Stimulated activated CD4-positive, alpha-beta T cell treated with anti-CD3 and anti-CD28 coated beads, Interleukin-2, amount 100 ng/mL, for 48 hours (primary cell): Measurements from ENCODE around the gene RAD23B.
"Not testable (repeated sequence)": the region's sequence is repeated elsewhere in the genome, so short reads cannot be mapped to it uniquely, and the experiment has no call there.

ENCODE experiments used
- DNase-seq, 2 donors: peaks; one replicate each; pipeline ENCODE4 v3.0.0-alpha.2; 2020

The RAD23B gene

DNA sequence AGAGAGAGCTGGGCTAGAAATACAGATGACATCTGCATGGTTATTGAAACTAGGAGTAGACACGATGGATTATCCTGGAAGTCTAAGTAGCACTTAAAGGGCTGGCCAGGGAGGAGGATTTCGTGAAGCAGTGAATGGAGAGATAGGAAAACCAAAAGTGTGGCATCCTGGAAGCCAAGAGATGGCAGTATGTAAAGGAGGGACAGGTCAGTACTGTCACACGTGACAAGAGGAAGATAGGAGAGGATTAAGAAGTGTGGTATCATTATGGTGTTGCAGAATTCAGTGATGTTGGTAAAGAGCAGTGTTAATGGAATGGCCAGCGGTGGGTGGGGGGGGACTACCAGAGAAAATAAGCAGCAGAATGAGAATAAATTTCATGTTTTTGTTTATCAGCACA lies 11.7 kb downstream of the RAD23B start:
- no peak for DNase-seq

- no peak for DNase-seq
These were observed 12.9 kb downstream of the RAD23B start for GRCh38 chr9:107295995-107296394.

DNA sequence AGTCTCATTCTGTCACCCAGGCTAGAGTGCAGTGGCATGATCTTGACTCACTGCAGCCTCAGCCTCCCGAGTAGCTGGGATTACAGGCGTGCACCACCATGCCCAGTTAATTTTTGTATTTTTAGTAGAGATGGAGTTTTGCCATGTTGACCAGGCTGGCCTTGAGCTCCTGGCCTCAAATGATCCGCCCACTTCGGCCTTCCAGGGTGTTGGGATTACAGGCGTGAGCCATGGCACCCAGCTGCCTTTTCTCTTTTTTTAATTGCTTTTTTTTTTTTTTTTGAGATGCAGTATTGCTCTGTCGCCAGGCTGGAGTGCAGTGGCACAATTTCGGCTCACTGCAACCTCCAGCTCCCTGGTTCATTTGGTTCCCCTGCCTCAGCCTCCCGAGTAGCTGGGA lies 13.5 kb downstream of the RAD23B start:
- not testable (repeated sequence) for DNase-seq

DNA sequence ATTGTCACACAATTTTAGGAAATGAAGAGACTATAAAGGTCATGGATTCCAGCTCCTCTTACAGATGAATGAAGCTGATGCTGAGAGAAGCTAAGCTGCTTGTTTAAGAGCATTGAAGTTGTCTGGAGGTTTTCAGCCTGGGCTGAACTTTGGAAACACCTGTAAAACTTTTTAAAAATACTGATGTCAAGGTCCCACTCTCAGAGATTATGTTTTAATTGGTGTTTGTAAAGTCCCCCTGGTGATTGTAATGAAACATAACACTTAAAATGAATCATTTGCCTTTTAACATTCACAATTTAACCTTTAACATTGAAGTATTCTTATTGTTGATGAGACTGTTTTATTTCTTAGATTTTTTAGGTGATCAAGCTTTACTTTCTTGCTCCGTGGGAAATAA lies 16.4 kb downstream of the RAD23B start:
- DNase-seq, result no peak

- DNase-seq, result no peak
These were observed 23.2 kb downstream of the RAD23B start for GRCh38 chr9:107306308-107306707.

DNA sequence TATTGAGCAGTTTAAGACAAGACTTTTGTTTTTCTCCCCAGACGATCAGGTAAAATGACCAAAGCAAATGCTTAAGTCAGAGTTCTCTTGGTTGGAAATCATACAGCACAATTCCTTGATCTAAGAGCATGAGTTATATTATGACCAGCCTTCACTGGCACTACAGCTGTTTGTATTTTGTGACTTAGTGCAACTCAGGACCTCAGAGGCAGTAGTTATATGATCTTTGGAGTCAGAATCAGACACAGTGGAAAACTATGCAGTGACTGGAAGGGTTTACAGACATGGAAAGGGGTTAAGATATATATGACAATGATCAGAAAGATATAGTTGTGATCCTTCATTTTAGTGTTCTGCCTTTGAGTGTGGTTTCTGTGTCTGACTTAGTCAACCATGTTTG lies 24.3 kb downstream of the RAD23B start:
- DNase-seq, result no peak

- no peak for DNase-seq
These were observed 25.4 kb downstream of the RAD23B start for GRCh38 chr9:107308461-107308860.

GRCh38 chr9:107309271-107309670 lies 26.2 kb downstream of the RAD23B start:
- no peak for DNase-seq

DNA sequence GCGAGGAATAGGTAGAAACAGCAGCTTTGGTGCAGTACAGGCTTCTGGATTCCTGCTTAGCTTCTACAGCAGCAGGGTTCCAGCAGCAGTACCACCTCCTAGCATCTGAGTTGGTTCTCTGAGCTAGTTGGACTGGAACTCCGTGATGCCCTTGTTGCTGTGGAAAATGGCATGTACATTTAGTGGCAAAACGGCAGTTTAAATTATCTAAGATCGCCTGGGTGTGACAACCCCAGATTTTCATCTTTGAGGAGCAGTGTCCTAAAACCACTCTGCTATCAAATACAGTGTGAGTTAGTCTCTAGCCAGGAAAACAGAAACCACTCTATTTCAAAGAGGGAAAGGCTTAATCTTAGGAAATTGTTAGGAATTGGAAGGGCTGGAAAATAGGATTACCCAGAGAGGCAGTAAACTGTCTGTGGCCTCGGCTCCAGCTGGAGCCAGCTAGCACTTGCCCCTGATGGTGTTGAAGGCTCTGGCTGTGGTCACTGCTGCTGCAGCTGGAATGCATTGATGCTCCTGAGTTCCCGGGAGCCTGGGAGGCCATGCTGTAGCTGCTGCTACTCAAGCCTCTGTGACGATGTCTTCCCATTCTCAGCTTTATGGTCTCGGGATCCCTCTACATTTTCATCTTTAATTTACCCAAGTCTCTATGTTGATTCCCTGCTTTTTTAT lies 29.4 kb downstream of the RAD23B start:
- no peak for DNase-seq

DNA sequence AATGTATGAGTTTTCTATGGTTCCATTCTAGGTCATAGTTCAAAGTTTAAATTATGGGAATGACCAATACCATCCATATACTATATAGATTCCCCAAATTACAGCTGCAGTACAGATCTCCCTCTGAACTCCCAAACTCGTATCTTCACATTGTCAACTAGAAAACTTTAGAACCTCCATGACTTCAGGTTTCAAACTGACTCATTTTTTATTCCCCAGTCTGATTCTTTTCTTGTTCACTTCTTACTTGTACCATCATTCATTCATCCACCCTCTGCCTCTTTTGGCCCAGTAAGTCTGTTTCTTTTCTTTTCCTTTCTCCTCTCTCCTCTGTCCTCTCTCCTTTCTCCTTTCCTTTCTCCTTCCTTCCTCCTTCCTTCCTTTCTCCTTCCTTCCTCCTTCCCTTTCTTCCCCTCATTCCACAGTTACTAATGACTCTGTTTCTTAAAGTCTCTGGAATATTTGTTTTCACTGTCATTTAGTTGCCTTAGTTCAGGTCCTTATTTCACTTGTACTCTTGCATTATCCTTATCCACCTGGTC lies 30.5 kb downstream of the RAD23B start:
- DNase-seq, result no peak

- no peak for DNase-seq
These were observed 31.7 kb downstream of the RAD23B start for GRCh38 chr9:107314763-107315162.

DNA sequence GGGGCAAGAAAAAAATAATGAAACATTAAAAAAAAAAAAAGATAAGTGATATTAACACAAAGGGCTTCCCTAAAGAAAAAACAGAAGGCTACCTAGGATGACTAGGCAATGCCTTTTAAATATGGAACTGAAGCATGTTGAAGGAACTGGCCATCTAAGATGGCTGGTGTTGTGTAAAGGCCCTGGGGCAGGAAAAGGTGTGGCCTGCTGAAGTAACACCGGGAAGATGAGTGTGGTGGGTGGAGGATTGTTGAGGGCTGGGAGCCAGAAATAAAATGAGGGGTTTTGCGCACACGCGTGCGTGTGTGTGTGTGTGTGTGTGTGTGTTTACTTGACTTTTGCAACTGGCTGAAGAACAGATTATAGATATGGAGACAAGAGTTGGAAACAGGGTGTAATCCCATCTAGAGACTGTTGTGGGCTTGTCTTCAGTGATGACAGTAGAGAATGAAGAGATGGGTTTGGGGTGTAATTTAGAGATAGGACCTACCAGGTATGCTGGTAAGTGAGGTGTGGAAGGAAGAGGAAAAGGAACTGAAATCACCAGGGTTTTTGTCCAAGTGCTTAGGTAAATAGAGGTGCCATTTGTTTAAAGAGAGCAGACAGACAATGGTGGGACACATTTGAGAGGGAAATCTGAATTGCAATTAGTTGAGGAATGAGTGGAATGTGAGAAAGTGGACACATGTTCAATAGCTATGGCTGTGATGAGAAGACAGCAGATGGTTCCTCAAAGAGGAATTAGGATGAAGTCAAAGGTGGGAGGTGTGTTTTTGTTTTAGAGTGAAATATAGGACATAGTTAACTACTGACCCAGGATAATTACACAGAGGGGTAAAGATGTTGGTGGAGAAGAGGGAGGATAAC lies 33.9 kb downstream of the RAD23B start:
- no peak for DNase-seq

DNA sequence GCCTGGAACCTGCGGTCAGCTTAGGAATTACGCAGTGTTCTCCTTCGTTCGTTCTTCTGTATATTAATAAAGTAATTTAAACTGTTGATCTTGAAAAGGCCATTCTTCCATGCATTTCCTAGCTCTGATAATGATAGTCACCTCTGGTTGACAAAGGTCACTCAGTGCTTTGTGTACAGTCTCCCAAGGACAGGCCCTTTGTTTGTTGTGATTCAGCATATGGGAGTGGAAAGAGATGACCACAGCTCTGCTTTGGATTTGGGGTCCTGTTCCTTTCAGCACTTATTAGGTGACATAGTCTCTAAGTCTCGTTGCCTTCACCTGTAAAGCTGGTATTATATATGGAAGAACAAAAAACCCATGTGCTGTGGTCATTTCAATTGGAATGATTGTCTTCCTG lies 39.6 kb downstream of the RAD23B start:
- DNase-seq, result no peak

DNA sequence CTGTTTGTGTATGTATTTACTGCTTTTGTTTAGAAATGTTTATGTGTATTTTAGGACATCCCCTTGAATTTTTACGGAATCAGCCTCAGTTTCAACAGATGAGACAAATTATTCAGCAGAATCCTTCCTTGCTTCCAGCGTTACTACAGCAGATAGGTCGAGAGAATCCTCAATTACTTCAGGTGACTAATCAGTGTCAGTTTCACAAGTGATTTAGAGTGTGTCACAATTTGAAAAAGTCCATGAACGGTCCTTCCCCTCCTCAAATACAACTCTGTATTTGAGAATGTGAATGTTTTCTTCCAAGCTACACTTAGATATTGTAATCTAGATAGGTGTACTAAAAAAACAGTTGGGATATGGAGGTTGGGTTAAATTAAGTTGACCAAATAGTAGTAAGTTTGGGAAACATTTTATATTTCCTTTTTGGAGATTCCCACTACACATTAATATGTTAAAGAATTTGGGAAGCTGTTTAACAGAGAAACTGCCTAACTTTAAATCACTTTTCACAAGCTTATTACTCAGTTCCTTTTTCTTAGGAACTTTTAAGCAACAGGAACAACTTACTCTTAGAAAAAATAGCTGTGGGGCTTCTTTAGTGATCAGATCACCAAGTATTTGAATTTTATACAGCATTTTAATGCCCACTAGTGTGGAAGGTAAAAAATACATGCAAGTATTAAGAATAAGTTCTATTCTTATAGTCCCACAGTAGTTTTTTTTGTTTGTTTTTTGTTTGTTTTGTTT lies 40.9 kb downstream of the RAD23B start:
- no peak for DNase-seq

DNA sequence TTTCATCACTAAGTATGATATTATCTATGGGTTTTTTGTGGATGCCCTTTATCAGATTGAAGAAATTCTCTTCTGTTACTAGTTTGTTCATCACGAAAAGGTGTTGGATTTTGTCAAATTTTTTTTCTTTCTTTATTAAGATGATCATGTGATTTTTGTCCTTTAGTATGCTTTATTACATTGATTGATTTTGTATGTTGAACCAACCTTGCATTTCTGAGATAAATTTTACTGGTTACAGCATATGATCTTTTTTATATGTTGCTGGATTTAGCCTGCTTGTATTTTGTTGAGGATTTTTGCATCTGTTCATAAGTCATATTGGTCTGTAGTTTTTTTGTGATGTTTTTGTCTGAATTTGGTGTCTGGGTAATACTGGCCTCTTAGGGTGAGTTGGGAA lies 42.8 kb downstream of the RAD23B start:
- DNase-seq, result no peak

DNA sequence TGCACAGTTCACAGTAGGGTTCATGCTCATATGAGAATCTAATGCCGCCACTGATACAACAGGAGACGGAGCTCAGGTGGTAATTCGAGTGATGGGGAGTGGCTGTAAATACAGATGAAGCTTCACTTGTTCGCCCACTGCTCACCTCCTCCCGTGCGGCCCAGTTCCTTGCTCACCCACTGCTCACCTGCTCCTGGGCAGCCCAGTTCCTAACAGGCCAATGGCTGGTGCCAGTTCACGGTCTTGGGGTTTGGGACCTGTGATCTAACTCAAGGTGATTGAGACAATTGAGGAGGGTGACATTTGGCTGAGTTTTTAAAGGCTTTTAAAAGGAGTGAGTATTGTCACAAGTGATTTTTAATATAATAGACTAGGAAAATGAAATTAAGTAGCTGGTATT lies 45.4 kb downstream of the RAD23B start:
- DNase-seq, result no peak

DNA sequence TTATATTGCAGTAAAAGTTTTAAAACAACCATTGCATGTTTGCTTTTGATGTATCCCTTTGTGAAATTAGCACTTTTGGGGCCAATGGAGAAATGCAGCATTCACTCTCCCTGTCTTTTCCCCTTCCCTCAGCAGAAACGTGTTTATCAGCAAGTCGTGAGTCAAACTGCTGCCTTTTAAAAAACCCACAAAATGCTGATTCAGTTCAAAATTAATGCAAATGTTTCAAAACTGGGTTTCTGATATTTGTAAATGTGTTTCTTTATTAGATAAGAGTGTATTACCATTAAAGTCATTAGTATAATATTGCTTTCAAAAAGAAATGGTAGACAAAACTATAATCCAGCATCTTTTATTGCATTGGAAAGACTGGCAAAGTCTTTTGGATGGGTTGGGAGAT lies 47.3 kb downstream of the RAD23B start:
- no peak for DNase-seq

DNA sequence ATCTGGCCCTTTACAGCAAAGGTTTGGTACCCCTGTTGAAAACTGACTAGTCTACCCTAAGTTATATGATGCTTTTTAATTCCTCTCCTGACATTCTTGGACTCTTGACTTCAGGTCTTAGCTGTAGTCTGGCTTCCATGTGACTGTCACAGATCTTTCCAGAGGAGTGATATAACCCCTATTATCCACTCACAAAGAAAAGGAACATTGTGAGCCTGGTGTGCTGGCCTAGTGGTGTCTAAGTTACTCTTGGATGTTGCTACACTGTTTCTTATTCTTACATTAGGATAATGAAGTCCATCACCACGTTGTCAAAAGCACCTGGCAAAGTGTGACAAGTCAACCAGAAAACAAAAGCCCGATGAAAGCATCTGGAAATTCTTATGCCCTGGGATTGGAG lies 49.8 kb downstream of the RAD23B start:
- no peak for DNase-seq

DNA sequence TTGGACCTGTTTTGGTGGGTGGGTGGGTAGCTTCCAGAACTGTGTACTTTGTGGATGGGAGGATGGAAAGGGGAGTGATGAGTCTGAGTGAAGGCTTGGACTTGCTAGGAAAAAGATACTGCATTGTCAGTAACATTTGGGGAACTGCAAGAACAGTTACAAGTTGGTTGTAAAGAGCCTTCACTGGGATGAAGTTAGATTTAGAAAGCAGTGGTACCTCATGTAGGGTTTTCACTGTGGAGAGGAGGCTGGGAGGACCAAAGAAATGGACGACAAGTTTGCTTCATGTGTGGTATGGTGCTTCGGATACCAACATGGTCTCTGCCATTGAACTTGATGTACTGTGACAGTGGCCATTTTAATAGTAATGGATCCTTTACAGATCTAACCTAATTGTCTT lies 50.3 kb downstream of the RAD23B start:
- DNase-seq, result no peak

GRCh38 chr9:107334103-107334776 lies 51.2 kb downstream of the RAD23B start:
- DNase-seq, result no peak

DNA sequence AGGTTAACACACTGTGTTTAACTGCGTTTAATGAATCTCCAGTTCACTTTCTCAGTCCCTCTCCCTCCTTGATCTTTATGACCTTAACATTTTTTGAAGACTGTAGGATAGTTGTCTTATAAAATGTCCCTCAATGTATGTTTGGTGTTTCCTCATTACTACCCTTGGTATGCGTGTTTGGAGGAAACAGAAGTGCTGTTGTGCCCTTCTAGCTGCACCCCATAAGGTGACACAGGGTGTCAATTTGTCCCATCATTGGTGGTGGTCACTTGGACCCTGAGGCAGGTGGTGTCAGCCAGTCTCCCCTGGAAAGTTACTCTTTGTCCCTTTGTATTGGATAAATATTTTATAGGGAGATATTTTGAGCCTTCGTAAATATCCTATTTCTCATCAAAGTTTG lies 52.3 kb downstream of the RAD23B start:
- DNase-seq, result no peak

DNA sequence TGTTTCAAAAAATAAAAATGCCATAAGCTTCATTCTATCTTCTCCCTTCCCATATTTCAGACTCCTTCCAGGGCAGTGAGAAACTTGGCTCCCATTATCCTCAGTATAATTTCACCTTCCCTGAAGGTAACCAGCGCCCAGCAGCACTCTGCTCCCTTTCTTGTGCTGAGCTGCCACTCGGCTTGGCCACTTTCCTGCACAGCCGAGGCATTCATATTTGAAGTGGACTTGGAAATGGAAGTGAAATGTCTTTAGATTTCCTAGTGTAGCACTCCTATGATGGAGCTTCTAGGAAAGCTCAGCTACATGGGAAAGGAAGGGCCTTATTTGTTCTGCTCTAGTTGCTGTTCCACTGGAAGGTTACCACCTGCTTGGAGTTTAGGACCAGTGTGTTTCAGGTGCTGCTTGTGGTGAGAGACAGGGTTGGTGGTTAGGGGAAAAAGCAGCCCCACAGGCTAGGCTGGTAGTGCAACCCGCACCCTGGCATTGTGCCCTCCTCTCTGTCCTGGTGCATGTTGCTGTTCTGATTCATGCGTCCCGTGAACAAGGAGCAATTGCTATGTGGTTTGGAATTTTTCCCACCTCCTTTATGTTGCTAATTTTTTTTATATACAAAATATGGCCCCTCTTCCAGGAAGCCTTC lies 53.8 kb downstream of the RAD23B start:
- no peak for DNase-seq
